Common myeloid progenitor, CD34-positive (primary cell): ENCODE data around the gene PET100.

Source experiments
- CTCF ChIA-PET: fragments of 350-600 bp; sonication (Branson Sonifier 250); formaldehyde crosslinking; loops from one replicate; lab custom pipeline; 2021; ENCODE audit warnings: antibody characterized with exemption; lab: Charles Lee
- POLR2A ChIA-PET: fragments of 350-600 bp; sonication (Branson Sonifier 250); formaldehyde crosslinking; loops from one replicate; lab custom pipeline; 2021; ENCODE audit warnings: antibody characterized with exemption; lab: Charles Lee
- DNase-seq, 3 donors: peaks; one replicate each; pipeline versions ENCODE4 v3.0.0 to v3.0.0-alpha.2; 2013
- H3K27ac ChIP-seq, 2 experiments: 1 replicate in 1 of 2; 2 replicates in 1 of 2; pipeline ENCODE4 v1.7.0; 2013; ENCODE audit warnings: inconsistent platforms in 2 of 2, low read length in 2 of 2, mild to moderate bottlenecking in 2 of 2, low read depth in 1 of 2, moderate library complexity in 1 of 2; ENCODE audit not compliant: severe bottlenecking in 2 of 2, insufficient read depth in 1 of 2, poor library complexity in 1 of 2
- H3K27me3 ChIP-seq, 5 experiments: replicated peaks in 2 of 5; 1 replicate in 3 of 5; 2 replicates in 2 of 5; pipeline versions ENCODE4 v1.6.1 to v1.7.0; 2013; ENCODE audit warnings: low read length in 4 of 5, mild to moderate bottlenecking in 2 of 5, moderate library complexity in 2 of 5, inconsistent platforms in 1 of 5; ENCODE audit not compliant: insufficient read depth in 5 of 5, control insufficient read depth in 4 of 5
- H3K36me3 ChIP-seq, 4 experiments: 1 replicate in 2 of 4; 2 replicates in 2 of 4; pipeline versions ENCODE4 v1.6.1 to v1.7.0; 2013; ENCODE audit warnings: low read length in 3 of 4, control low read depth in 1 of 4, mild to moderate bottlenecking in 1 of 4; ENCODE audit not compliant: control insufficient read depth in 4 of 4, insufficient read depth in 4 of 4
- H3K4me1 ChIP-seq, 4 experiments: 1 replicate in 3 of 4; 2 replicates in 1 of 4; pipeline versions ENCODE4 v1.6.1 to v1.7.1; 2013; ENCODE audit warnings: low read length in 3 of 4, mild to moderate bottlenecking in 3 of 4, control low read depth in 1 of 4, inconsistent platforms in 1 of 4, moderate library complexity in 1 of 4; ENCODE audit not compliant: control insufficient read depth in 4 of 4, insufficient read depth in 4 of 4; ENCODE audit errors: control extremely low read depth in 1 of 4
- H3K4me3 ChIP-seq, 7 experiments: 1 replicate in 4 of 7; 2 replicates in 3 of 7; pipeline versions ENCODE4 v1.5.1 to v1.7.0; 2013; ENCODE audit warnings: mild to moderate bottlenecking in 7 of 7, low read length in 6 of 7, moderate library complexity in 6 of 7, inconsistent platforms in 2 of 7, low read depth in 2 of 7, control low read depth in 1 of 7; ENCODE audit not compliant: insufficient read depth in 4 of 7, control insufficient read depth in 1 of 7; ENCODE audit errors: extremely low read depth in 1 of 7
- H3K9me3 ChIP-seq, 5 experiments: 1 replicate in 4 of 5; 2 replicates in 1 of 5; pipeline versions ENCODE4 v1.6.1 to v1.7.1; 2013; ENCODE audit warnings: low read length in 4 of 5, mild to moderate bottlenecking in 2 of 5, inconsistent platforms in 1 of 5, low read depth in 1 of 5, moderate library complexity in 1 of 5; ENCODE audit not compliant: control insufficient read depth in 4 of 5, insufficient read depth in 2 of 5; ENCODE audit errors: control extremely low read depth in 1 of 5
- WGBS: methylation state at CpG from one replicate; pipeline ENCODE4 v1.1.5; 2013; ENCODE audit not compliant: insufficient coverage; 5-methylcytosine and 5-hydroxymethylcytosine counted together

The PET100 gene

GRCh38 chr19:7597689-7598088 lies 31.9 kb upstream of the PET100 start:
- H3K4me1 ChIP-seq: peaks cover 0 to 13% (median 8%) of the 10 kb centered on the region in 4 experiments
- ChIA-PET CTCF (interaction anchor here (1.0 kb wide), 1 partner anchor 21 kb away, joined by 3 read pairs; no protein-coding TSS in a partner anchor), POLR2A (no interaction called here)
- H3K27me3 ChIP-seq: peaks cover 0 to 44% (median 21%) of the 10 kb centered on the region in 5 experiments
- WGBS: 88% methylated on average over 4 of the region's 9 CpGs
- H3K4me3 ChIP-seq: no peak overlapping the region
- DNase-seq: no peak
- no peak overlapping the region for H3K27ac ChIP-seq
- H3K36me3 ChIP-seq: no peaks in the 10 kb centered on the region
- H3K9me3 ChIP-seq: no peaks in the 10 kb centered on the region

DNA sequence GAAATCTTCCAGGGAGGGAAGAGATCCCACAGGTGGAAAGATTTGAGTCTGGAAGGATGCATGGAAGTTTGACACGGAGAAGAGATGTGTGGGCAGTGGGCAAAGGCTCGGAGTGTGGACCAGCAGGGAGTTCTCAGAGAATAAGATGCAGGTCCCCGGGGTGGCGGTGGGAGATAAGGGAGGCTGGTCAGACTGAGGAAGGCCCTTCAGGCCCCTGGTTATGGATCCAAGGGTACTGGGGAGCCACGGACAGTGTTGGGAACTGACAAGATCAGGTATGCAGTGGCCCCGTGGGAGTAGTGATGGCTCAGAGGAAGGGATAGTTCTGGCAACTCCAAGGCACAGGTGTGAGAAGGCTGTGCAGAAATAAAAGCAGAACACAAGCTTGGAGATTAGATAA lies 31.4 kb upstream of the PET100 start:
- CTCF ChIA-PET: no interaction called here
- POLR2A ChIA-PET: no interaction called here
- H3K27me3 ChIP-seq: peaks cover 0 to 44% (median 21%) of the 10 kb centered on the region in 5 experiments

DNA sequence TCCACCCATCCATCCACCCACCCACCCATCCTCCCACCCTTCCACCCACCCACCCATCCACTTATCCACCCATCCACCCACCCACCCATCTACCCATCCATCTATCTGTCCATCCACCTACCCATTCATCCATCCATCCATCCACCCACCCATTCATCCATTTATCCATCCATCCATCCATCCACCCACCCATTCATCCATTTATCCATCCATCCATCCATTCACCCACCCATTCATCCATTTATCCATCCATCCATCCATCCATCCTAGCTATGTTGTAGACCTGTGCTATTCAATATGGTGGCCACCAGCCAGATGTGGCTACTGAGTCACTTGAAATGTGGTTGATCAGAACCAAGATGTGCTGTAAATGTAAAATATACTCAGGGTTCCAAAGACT lies 28.9 kb upstream of the PET100 start:
- Histone ChIP-seq H3K36me3 (no peaks in the 10 kb centered on the region), H3K27ac (no peak overlapping the region), H3K4me3 (no peak overlapping the region), H3K27me3 (peaks cover 0 to 27% (median 14%) of the 10 kb centered on the region in 5 experiments), H3K4me1 (peaks cover 0 to 8% (median 3%) of the 10 kb centered on the region in 4 experiments), H3K9me3 (no peaks in the 10 kb centered on the region)
- POLR2A ChIA-PET: no interaction called here
- no peak for DNase-seq
- CTCF ChIA-PET: no interaction called here

More for the DNA sequence above, 31.4 kb upstream of the PET100 start:
- WGBS: 93% methylated on average over 6 of the region's 6 CpGs
- no peaks in the 10 kb centered on the region for H3K36me3 ChIP-seq
- peaks cover 0 to 13% (median 8%) of the 10 kb centered on the region in 4 experiments for H3K4me1 ChIP-seq
- DNase-seq: no peak
- H3K9me3 ChIP-seq: no peaks in the 10 kb centered on the region
- H3K27ac ChIP-seq: no peak overlapping the region
- H3K4me3 ChIP-seq: no peak overlapping the region

- no peak for DNase-seq
- H3K4me1 ChIP-seq: no peaks in the 10 kb centered on the region
- no peaks in the 10 kb centered on the region for H3K36me3 ChIP-seq
- 64% methylated on average over 13 of the region's 15 CpGs for WGBS
- CTCF ChIA-PET: no interaction called here
- no peaks in the 10 kb centered on the region for H3K9me3 ChIP-seq
- no peak overlapping the region for H3K27ac ChIP-seq
- POLR2A ChIA-PET: no interaction called here
- H3K27me3 ChIP-seq: peaks cover 0 to 15% (median 5%) of the 10 kb centered on the region in 5 experiments
- no peak overlapping the region for H3K4me3 ChIP-seq
These were observed 27.2 kb upstream of the PET100 start for GRCh38 chr19:7602240-7602934.

DNA sequence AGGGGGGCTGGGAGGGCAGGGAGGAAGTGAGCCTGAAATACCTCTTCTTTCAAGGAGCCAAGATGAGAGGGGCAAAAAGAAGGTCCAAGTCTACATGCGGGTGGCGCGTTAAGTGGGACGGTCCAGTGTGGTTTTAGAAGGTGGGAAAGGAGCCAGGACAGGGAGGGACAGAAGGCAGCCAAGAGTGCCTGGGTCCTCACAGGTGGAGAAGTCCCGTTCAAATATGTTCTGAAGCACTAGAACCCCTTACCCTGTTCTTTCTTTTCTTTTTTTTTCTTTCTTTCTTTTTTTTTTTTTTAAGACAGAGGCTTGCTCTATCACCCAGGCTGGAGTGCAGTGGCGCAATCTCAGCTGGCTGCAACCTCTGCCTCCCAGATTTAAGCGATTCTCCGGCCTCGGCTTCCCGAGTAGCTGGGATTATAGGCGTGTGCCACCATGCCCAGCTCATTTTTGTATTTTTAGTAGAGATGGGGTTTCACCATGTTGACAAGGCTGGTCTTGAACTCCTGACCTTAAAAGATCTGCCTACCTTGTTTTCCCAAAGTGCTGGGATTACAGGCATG lies 26.6 kb upstream of the PET100 start:
- DNase-seq: no peak
- Histone ChIP-seq H3K27me3 (peaks cover 0 to 9% (median 0%) of the 10 kb centered on the region in 5 experiments), H3K4me3 (no peak overlapping the region), H3K9me3 (no peaks in the 10 kb centered on the region), H3K36me3 (no peaks in the 10 kb centered on the region), H3K4me1 (no peaks in the 10 kb centered on the region), H3K27ac (no peak overlapping the region)
- 82% methylated on average over 10 of the region's 11 CpGs for WGBS
- ChIA-PET POLR2A (no interaction called here), CTCF (no interaction called here)

DNA sequence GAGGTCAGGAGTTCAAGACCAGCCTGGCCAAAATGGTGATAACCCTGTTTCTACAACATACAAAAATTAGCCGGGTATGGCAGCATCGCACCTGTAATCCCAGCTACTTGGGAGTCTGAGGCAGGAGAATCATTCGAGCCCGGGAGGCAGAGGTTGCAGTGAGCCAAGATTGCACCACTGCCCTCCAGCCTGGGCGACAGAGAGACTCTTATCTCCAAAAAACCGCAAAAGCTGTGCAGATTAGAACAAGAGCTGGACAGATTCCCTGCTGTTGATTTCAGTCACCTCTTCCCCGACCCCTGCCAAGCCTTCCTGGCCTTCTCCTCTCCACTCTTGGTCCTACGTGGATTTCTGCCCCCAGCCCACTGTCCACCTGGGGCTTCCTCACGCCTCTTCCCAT lies 25.7 kb upstream of the PET100 start:
- DNase-seq: no peak
- ChIA-PET POLR2A (no interaction called here), CTCF (no interaction called here)
- no peak overlapping the region for H3K27ac ChIP-seq
- H3K4me1 ChIP-seq: no peaks in the 10 kb centered on the region
- no peaks in the 10 kb centered on the region for H3K9me3 ChIP-seq
- H3K4me3 ChIP-seq: no peak overlapping the region
- WGBS: 91% methylated on average over 8 of the region's 9 CpGs
- peaks cover 0 to 3% (median 0%) of the 10 kb centered on the region in 5 experiments for H3K27me3 ChIP-seq
- no peaks in the 10 kb centered on the region for H3K36me3 ChIP-seq

DNA sequence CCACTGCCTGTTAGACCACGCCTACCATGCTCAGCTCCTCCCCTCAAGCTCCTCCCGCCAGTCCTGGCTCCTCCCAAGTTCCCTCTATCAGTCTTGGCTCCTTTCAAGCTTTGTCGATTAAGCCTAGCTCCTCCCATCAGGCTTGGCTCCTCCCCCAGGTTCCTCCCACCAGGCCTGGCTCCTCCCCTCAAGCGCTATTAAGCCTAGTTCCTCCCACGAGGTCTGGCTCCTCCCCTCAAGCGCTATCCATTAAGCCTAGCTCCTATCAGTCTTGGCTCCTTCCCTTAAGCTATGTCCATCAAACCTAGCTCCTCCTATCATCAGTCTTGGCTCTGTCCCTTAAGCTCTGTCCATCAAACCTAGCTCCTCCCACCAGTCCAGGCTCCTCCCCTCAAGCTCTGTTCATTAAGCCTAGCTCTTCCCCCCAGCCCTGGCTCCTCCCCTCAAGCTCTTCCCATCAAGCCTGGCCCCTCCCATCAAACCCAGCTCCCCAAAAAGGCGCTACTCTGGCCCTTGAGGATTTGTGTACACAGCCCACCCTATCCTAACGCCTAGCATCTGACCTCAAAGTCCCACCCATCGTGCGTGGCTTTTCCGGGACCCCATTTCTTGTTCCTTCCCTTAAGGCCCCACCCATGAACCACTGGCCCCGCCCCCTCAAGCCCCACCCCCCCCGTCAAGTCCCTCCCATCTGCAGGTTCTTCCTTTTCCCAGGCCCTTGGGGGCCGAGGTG lies 23.9 kb upstream of the PET100 start:
- Histone ChIP-seq H3K4me3 (no peak overlapping the region), H3K27ac (no peak overlapping the region), H3K27me3 (peaks cover 0 to 3% (median 0%) of the 10 kb centered on the region in 5 experiments), H3K4me1 (no peaks in the 10 kb centered on the region), H3K9me3 (no peaks in the 10 kb centered on the region), H3K36me3 (no peaks in the 10 kb centered on the region)
- WGBS: 86% methylated on average over 6 of the region's 14 CpGs
- DNase-seq: peak; percentile 60 to 75 (median 74)
- ChIA-PET POLR2A (interaction anchor here (0.6 kb wide), 1 partner anchor 157 kb away, joined by 4 read pairs; no protein-coding TSS in a partner anchor), CTCF (no interaction called here)
